Ovary (tissue), 9 donors: ENCODE data around the gene PIPOX. TPM values are rescaled to one million over a fixed set of nuclear protein-coding genes. Genes with fewer than 3 reads are reported as not detected.

Experiments
- DNase-seq, 5 donors: peaks; one replicate each; pipeline ENCODE4 v3.0.0-alpha.2; 2019 to 2020
- H3K27ac ChIP-seq, 2 donors: fragments of 200-600 bp; one replicate each; pipeline versions ENCODE4 v1.5.1 to v1.8.0; 2019 to 2022
- H3K27me3 ChIP-seq: fragments of 200-600 bp; one replicate; pipeline ENCODE4 v1.8.0; 2022
- H3K36me3 ChIP-seq: fragments of 200-600 bp; sonication (generic); one replicate; pipeline ENCODE4 v1.5.1; 2019
- H3K4me1 ChIP-seq: one replicate; pipeline ENCODE4 v1.8.1; 2013; ENCODE audit warnings: mild to moderate bottlenecking, moderate library complexity; ENCODE audit not compliant: insufficient read depth
- H3K4me3 ChIP-seq: fragments of 200-600 bp; sonication (generic); one replicate; pipeline ENCODE4 v1.5.1; 2017
- H3K9me3 ChIP-seq, 2 donors: fragments of 200-600 bp in 1 of 2; sonication (generic) in 1 of 2; one replicate each; pipeline versions ENCODE4 v1.5.1 to v1.8.1; 2013 to 2019; ENCODE audit warnings: mild to moderate bottlenecking in 1 of 2, moderate library complexity in 1 of 2
- CTCF ChIP-seq, 3 donors: fragments of 450-650 bp in 2 of 3; fragments of 200-600 bp in 1 of 3; IDR thresholded peaks; one replicate each; pipeline versions ENCODE4 v1.5.1 to v1.8.0; 2016 to 2022; ENCODE audit warnings: antibody characterized with exemption in 3 of 3, mild to moderate bottlenecking in 1 of 3
- EP300 ChIP-seq: sonication (generic); formaldehyde crosslinking; IDR thresholded peaks from one replicate; pipeline ENCODE4 v1.6.1; 2017; ENCODE audit warnings: antibody characterized with exemption
- POLR2A ChIP-seq: fragments of 450-650 bp; IDR thresholded peaks from one replicate; pipeline ENCODE4 v1.6.1; 2017; ENCODE audit warnings: antibody characterized with exemption, mild to moderate bottlenecking, moderate library complexity
- WGBS, 3 donors: extraction: QIAGEN DNeasy Blood & Tissue Kit in 1 of 3; methylation state at CpG; one replicate each; pipeline versions ENCODE4 v1.1.5 to v1.1.7; 2013 to 2017; 5-methylcytosine and 5-hydroxymethylcytosine counted together
- intact Hi-C, 4 donors: fragments of 100-400 bp; cut with DNase I; formaldehyde crosslinking; loops; one replicate each; pipeline versions ENCODE4 v1.11.0 to v1.15.1; 2022 to 2023
- polyA plus RNA-seq, 2 donors: library from polyadenylated mRNA; stranded (reverse); fragments of 200-250 nt in 1 of 2; fragments of 350-450 nt in 1 of 2; fragmentation: Illumina TruSeq in 1 of 2; extraction: RNeasy Lipid Tissue Mini Kit (QIAGEN cat#74804) in 1 of 2; gene quantifications; one replicate each; pipeline ENCODE4 v1.2.3, GENCODE V29; 2013 to 2014
- total RNA-seq, 7 donors: library from RNA; depleted of rRNA in 2 of 7; stranded (reverse); fragments of >200 nt in 2 of 7; fragmentation: NEBNext Ultra II Directional in 3 of 7; extraction: Animal tissue kit (Norgen Biotek cat#: 25700) in 3 of 7; gene quantifications; one replicate each; pipeline versions ENCODE4 v1.1.0 to v1.2.4, GENCODE V29; 2016 to 2023
- donor health status: DM: no; HTN: no; CAD: no; lungs with moderate emphysema.
- donor health status: DM: no; HTN: no; CAD: no.
- donor health status: Bipolar disorder and iron deficiency.
- donor health status: DM: yes; HTN: yes; CAD: no.
- donor health status: DM: no; HTN: no; CAD: no.
- donor health status: DM: yes; HTN: yes; CAD: no.

PIPOX gene
- total and polyA plus RNA-seq, 9 donors = 0.82 to 4.9 (median 2.1) TPM

DNA sequence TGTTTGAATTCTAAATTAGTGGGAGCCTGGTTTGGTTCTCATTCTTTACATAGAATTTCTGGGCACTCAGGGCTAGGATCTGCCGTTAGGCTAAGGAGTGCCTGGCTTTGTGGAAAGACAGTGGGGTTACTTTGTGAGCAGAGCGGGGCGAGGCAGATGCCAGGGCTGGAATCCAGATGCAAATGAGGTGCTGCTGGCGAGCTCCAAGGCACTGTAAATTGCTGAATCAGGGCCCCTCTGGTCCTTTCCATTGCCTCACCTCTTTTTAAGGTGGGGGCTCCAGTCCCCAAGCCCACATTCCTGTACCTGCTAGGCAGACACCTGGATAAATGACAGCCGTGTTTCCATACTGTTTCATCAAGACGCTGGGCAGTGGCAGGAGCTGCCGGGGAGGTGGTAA, 33.8 kb downstream of the PIPOX start:
- Histone ChIP-seq H3K27me3 (no peaks in the 10 kb centered on the region), H3K9me3 (no peaks in the 10 kb centered on the region), H3K4me3 (no peak overlapping the region), H3K4me1 (no peaks in the 10 kb centered on the region), H3K27ac (no peak overlapping the region), H3K36me3 (no peaks in the 10 kb centered on the region)
- 90 to 93% (median 90%) methylated on average over 7 of the region's 7 CpGs for WGBS, 3 donors
- TF ChIP-seq POLR2A (no peak), EP300 (no peak), CTCF (IDR thresholded peaks at IDR 0.05) (no peak)
- no peak for DNase-seq
- intact Hi-C loops = no loop called here

GRCh38 chr17:29077320-29077719, 34.4 kb downstream of the PIPOX start:
- no peaks in the 10 kb centered on the region for H3K27me3 ChIP-seq
- TF ChIP-seq CTCF (IDR thresholded peaks at IDR 0.05) (no peak), POLR2A (no peak), EP300 (no peak)

DNA sequence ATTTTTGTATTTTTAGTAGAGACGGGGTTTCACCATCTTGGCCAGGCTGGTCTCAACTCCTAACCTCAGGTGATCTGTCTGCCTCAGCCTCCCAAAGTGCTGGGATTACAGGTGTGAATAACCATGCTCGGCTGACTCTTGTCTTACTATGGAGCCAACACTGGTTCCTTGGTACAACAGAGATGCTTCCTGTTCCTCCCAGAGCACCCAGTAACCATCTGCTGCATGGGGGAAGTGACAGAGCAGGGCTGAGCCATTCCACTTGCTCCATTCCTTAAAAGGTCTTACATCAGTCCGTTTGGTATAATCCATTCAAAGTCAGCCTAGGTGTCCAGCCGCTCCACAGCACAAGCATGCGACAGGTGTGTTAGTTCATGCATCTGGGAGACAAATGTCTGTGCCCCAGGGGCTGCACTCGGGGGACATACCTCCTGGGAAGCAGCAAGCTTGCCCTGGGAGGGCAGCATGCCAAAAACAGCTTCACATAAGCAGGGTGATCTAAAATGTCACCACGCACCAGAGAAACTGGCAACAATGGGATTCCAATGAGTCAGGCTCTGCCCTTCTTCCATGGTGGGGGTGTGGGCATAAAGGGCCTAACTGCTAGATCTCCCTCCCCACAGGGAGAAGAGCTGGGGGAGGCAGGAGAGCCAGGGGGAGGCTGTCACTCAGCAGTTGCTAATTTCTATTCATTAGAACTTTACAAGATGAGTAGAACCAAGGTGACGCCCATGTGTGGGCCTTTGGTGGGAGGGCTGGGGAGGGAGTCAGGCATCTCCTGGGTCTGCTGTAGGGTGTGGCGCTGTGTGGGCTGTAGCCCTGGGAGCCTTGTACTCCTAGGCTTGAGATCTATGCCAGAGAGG, 35.5 kb downstream of the PIPOX start:
- no peaks in the 10 kb centered on the region for H3K27me3 ChIP-seq
- no peak overlapping the region for H3K4me3 ChIP-seq
- DNase-seq = no peak
- H3K36me3 ChIP-seq = no peaks in the 10 kb centered on the region
- H3K4me1 ChIP-seq = no peaks in the 10 kb centered on the region
- WGBS, 3 donors = 79 to 85% (median 80%) methylated on average over 9 of the region's 9 CpGs
- TF ChIP-seq POLR2A (no peak), CTCF (IDR thresholded peaks at IDR 0.05) (no peak), EP300 (no peak)
- intact Hi-C loops = no loop called here
- H3K9me3 ChIP-seq = no peaks in the 10 kb centered on the region
- H3K27ac ChIP-seq = no peak overlapping the region

More at GRCh38 chr17:29077320-29077719, 34.4 kb downstream of the PIPOX start:
- no peak overlapping the region for H3K4me3 ChIP-seq
- 86 to 93% (median 91%) methylated on average over 7 of the region's 7 CpGs for WGBS, 3 donors
- H3K9me3 ChIP-seq = no peaks in the 10 kb centered on the region
- H3K36me3 ChIP-seq = no peaks in the 10 kb centered on the region
- no peak for DNase-seq
- intact Hi-C loops = no loop called here
- H3K4me1 ChIP-seq = no peaks in the 10 kb centered on the region
- H3K27ac ChIP-seq = no peak overlapping the region

DNA sequence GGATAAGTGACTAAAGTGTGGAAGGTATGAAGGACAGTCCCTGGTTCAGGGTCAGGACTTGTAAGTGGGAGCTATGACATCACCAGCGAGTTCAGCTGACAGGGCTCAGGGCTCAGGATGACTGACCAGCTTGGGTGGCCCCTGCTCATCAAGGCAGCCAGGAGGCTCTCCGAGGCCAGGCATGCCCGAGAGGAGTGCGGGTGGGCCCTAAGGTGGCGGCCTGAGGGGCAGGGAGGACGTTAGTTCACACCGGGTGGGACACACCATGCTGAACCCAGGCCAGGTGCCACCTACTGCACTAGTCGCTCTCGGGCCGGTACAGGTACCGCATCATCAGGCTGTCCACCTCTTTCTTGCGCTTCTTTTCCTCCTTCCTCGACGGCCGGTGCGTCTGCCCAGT, 36.5 kb downstream of the PIPOX start:
- TF ChIP-seq POLR2A = no peak
- TF ChIP-seq CTCF (IDR thresholded peaks at IDR 0.05) = no peak
- no peak for TF ChIP-seq EP300
- 88 to 93% (median 91%) methylated on average over 16 of the region's 16 CpGs for WGBS, 3 donors
- H3K27me3 ChIP-seq = no peaks in the 10 kb centered on the region
- H3K4me1 ChIP-seq = no peaks in the 10 kb centered on the region
- no peak for DNase-seq
- no peaks in the 10 kb centered on the region for H3K9me3 ChIP-seq
- no peak overlapping the region for H3K27ac ChIP-seq
- intact Hi-C loops = no loop called here
- no peaks in the 10 kb centered on the region for H3K36me3 ChIP-seq
- no peak overlapping the region for H3K4me3 ChIP-seq
